NCI-H2196 treated with DMSO at 0.1 percent for 48 hours (cell line): ENCODE data around the gene P4HA3.
"Not testable (repeated sequence)": the region's sequence is repeated elsewhere in the genome, so short reads cannot be mapped to it uniquely, and the experiment has no call there.

Source experiments
- DNase-seq: peaks from one replicate; lab custom pipeline; 2025; ENCODE audit not compliant: unreplicated experiment; lab: John Stamatoyannopoulos, UW

P4HA3 gene

GRCh38 chr11:74311352-74311926 lies at the start of gene P4HA3:
Gene P4HA3 (minus strand): TSS chr11:74311640. CDS start chr11:74311611, 29 bp downstream.
- DNase-seq: no peak

- no peak for DNase-seq
Measured at GRCh38 chr11:74357449-74357848, 46.0 kb upstream of the P4HA3 start.

GRCh38 chr11:74355626-74356025 lies 44.2 kb upstream of the P4HA3 start:
- no peak for DNase-seq

- DNase-seq: no peak
Measured at GRCh38 chr11:74354036-74354435, 42.6 kb upstream of the P4HA3 start.

GRCh38 chr11:74347381-74347780 lies 35.9 kb upstream of the P4HA3 start:
- DNase-seq: no peak

GRCh38 chr11:74345420-74345819 lies 34.0 kb upstream of the P4HA3 start:
- no peak for DNase-seq

GRCh38 chr11:74341921-74342320 lies 30.5 kb upstream of the P4HA3 start:
- DNase-seq: no peak

- DNase-seq: no peak
Measured at GRCh38 chr11:74339619-74340018, 28.2 kb upstream of the P4HA3 start.

- DNase-seq: no peak
Measured at GRCh38 chr11:74338963-74339362, 27.5 kb upstream of the P4HA3 start.

- no peak for DNase-seq
Measured at GRCh38 chr11:74333193-74333592, 21.8 kb upstream of the P4HA3 start.

GRCh38 chr11:74332291-74332690 lies 20.9 kb upstream of the P4HA3 start:
- DNase-seq: no peak

GRCh38 chr11:74331000-74331399 lies 19.6 kb upstream of the P4HA3 start:
- not testable (repeated sequence) for DNase-seq

- DNase-seq: no peak
Measured at GRCh38 chr11:74330075-74330858, 18.8 kb upstream of the P4HA3 start.

- no peak for DNase-seq
Measured at GRCh38 chr11:74327076-74327475, 15.6 kb upstream of the P4HA3 start.

GRCh38 chr11:74326665-74327064 lies 15.2 kb upstream of the P4HA3 start:
- DNase-seq: no peak

- DNase-seq: no peak
Measured at GRCh38 chr11:74325649-74326645, 14.5 kb upstream of the P4HA3 start.

- no peak for DNase-seq
Measured at GRCh38 chr11:74322667-74323066, 11.2 kb upstream of the P4HA3 start.

GRCh38 chr11:74321487-74322188 lies 10.2 kb upstream of the P4HA3 start:
- no peak for DNase-seq

GRCh38 chr11:74320538-74320937 lies 9.1 kb upstream of the P4HA3 start:
- DNase-seq: no peak

GRCh38 chr11:74319139-74319816 lies 7.8 kb upstream of the P4HA3 start:
- DNase-seq: no peak
